Activated CD8-positive, alpha-beta T cell treated with anti-CD3 and anti-CD28 coated beads, Interleukin-2, amount 10 ng/mL, durations not matched to agents 7 days and 5 days (primary cell): ENCODE measurements around the gene RASIP1. TPM values are rescaled to one million over a fixed set of nuclear protein-coding genes. Genes with fewer than 3 reads are reported as not detected.
"Not testable (repeated sequence)": the region's sequence is repeated elsewhere in the genome, so short reads cannot be mapped to it uniquely, and the experiment has no call there.

Experiments
- ATAC-seq: fragments of 150-1000 bp; cut with Tn5 transposase; one replicate; pipeline ENCODE4 v1.10.0; 2021; ENCODE audit warnings: moderate library complexity
- CTCF ChIA-PET: fragments of 350-600 bp; sonication (Branson Sonifier 250); formaldehyde crosslinking; loops from one replicate; lab custom pipeline; 2021; ENCODE audit warnings: antibody characterized with exemption; lab: Charles Lee
- POLR2A ChIA-PET: fragments of 350-600 bp; sonication (Branson Sonifier 250); formaldehyde crosslinking; loops from one replicate; lab custom pipeline; 2021; ENCODE audit warnings: antibody characterized with exemption; lab: Charles Lee
- DNase-seq: peaks from one replicate; pipeline ENCODE4 v3.0.0-alpha.2; 2020
- H3K27ac Mint-ChIP-seq: one replicate; pipeline ENCODE4 v1.8.0; 2021; ENCODE audit warnings: mild to moderate bottlenecking, mixed read lengths
- H3K27me3 Mint-ChIP-seq: one replicate; pipeline ENCODE4 v1.8.0; 2021; ENCODE audit warnings: low read depth, mixed read lengths
- H3K36me3 Mint-ChIP-seq: one replicate; pipeline ENCODE4 v1.8.0; 2021; ENCODE audit warnings: low read depth, mixed read lengths
- H3K4me1 Mint-ChIP-seq: one replicate; pipeline ENCODE4 v1.8.0; 2021; ENCODE audit warnings: low read depth, mixed read lengths
- H3K4me3 Mint-ChIP-seq: one replicate; pipeline ENCODE4 v1.8.0; 2021; ENCODE audit warnings: mild to moderate bottlenecking, mixed read lengths
- H3K9me3 Mint-ChIP-seq: one replicate; pipeline ENCODE4 v1.8.0; 2022; ENCODE audit warnings: mixed read lengths; ENCODE audit not compliant: insufficient read depth
- total RNA-seq, 2 experiments: library from RNA; stranded (reverse); gene quantifications; one replicate each; pipeline ENCODE4 v1.2.3, GENCODE V29; 2021

RASIP1 gene
- under 1 TPM; 0.26 to 0.42 TPM for total RNA-seq

DNA sequence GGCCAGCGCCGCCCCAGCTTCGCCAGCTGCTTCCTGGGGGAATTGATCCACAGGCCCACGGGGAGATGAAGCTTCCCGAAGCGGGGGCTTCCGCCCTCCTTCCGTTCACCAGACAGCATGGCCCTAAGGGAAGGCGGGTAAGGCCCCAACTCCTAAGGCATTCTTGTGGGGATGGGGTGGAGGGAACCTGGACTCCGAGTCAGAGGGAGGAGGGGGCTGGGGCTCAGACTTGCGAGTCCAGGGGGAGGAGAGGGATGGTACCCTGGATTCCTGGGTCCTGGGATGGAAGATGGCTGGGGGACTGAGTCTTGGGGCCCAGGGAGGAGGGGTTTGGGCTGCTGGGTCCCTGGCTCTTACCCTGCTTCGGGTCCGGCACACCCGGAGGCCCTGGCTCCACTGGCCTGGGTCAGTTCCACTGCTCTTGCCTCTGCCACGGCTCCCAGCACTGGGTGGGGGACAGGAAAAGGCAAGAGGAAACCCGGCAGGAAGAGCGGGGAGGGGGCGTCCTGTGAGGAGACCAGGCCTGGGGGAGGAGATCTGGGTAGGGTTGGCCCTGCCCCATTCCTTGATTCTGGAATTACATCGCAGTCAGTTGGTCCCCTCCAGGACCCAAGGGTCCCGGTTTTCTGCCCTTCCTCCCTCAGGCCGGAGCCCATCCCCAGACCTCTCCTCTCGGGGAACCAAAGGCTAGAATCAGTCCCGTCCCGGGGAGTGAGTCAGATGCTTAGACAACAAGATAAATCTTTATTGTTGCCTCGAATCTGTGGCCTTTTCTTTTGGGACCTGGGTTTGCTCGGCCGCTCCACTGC is at the start of gene RASIP1:
Gene RASIP1, minus strand, starts transcription at position 447 of the 809 bp plus-strand sequence. Its CDS starts 328 bp downstream, at position 119.
- Mint-ChIP-seq H3K4me3 (no peak within 1 kb of the TSS), H3K4me1 (peaks cover 29% of the 10 kb centered on the region), H3K36me3 (no peaks in the 10 kb centered on the region), H3K9me3 (peaks cover under 1% of the 10 kb centered on the region), H3K27ac (no peak within 1 kb of the TSS), H3K27me3 (peaks cover 14% of the 10 kb centered on the region)
- ATAC-seq (no peak), DNase-seq (no peak)
- CTCF ChIA-PET, result interaction anchor here (1.7 to 2.2 kb wide), 2 partner anchors 95 to 257 kb away, joined by 3 to 18 read pairs; partner anchors contain the start of gene CA11
- POLR2A ChIA-PET, result interaction anchor here (2.3 kb wide), 1 partner anchor 19 kb away, joined by 6 read pairs; no protein-coding TSS in a partner anchor

DNA sequence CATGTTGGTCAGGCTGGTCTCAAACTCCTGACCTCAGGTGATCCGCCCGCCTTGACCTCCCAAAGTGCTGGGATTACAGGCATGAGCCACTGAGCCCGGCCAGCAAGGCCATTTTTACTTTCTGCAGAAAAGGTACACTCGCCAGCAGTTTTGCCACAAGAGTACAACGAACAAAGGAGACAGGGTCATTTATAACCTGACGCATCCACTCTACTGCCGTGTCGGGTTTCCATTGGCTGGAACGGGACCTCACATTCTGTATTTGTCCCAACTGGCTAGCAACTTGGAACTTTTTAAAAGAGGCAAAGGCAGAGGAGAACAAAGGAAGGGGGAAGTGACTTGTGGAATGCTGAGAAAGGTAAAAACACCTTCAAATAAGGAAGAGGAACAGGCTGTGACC is 46.9 kb upstream of the RASIP1 start:
- H3K36me3 Mint-ChIP-seq, DNase-seq, H3K27ac Mint-ChIP-seq, H3K4me1 Mint-ChIP-seq, H3K4me3 Mint-ChIP-seq, H3K9me3 Mint-ChIP-seq, ATAC-seq: not testable (repeated sequence)
- POLR2A ChIA-PET, result interaction anchor here (0.9 kb wide), 1 partner anchor 175 kb away, joined by 3 read pairs; no protein-coding TSS in a partner anchor
- CTCF ChIA-PET, result interaction anchor here (0.7 to 6.1 kb wide), 28 partner anchors 9 to 211 kb away, joined by 3 to 127 read pairs (median 5); partner anchors contain the start of genes CA11, DHDH, GYS1 and HSD17B14
- peaks cover 11% of the 10 kb centered on the region for H3K27me3 Mint-ChIP-seq

GRCh38 chr19:48786422-48786821 is 46.0 kb upstream of the RASIP1 start:
- H3K4me3 Mint-ChIP-seq, H3K36me3 Mint-ChIP-seq, H3K4me1 Mint-ChIP-seq, DNase-seq, ATAC-seq, POLR2A ChIA-PET, H3K9me3 Mint-ChIP-seq, H3K27ac Mint-ChIP-seq: not testable (repeated sequence)
- CTCF ChIA-PET, result interaction anchor here (1.3 to 6.1 kb wide), 3 partner anchors 51 to 185 kb away, joined by 4 to 127 read pairs (median 23); no protein-coding TSS in a partner anchor
- H3K27me3 Mint-ChIP-seq, result peaks cover 11% of the 10 kb centered on the region

GRCh38 chr19:48784527-48784926 is 44.1 kb upstream of the RASIP1 start:
- Mint-ChIP-seq H3K27me3 (peaks cover 11% of the 10 kb centered on the region), H3K9me3 (no peaks in the 10 kb centered on the region), H3K36me3 (no peaks in the 10 kb centered on the region), H3K4me1 (peaks cover 2% of the 10 kb centered on the region), H3K27ac (no peak overlapping the region), H3K4me3 (no peak overlapping the region)
- ChIA-PET CTCF (interaction anchor here (1.6 to 1.7 kb wide), 3 partner anchors 11 to 186 kb away, joined by 6 to 9 read pairs (median 6); no protein-coding TSS in a partner anchor), POLR2A (no interaction called here)
- DNase-seq (no peak), ATAC-seq (no peak)

GRCh38 chr19:48780631-48781391 is 40.4 kb upstream of the RASIP1 start:
- POLR2A ChIA-PET, result no interaction called here
- H3K27me3 Mint-ChIP-seq, result peaks cover 7% of the 10 kb centered on the region
- no peak for DNase-seq

GRCh38 chr19:48779636-48780035 is 39.2 kb upstream of the RASIP1 start:
- no peaks in the 10 kb centered on the region for H3K36me3 Mint-ChIP-seq
- no peak overlapping the region for H3K4me3 Mint-ChIP-seq
- H3K9me3 Mint-ChIP-seq, result no peaks in the 10 kb centered on the region
- CTCF ChIA-PET, result interaction anchor here (2.0 kb wide), 1 partner anchor 8 kb away, joined by 6 read pairs; no protein-coding TSS in a partner anchor
- POLR2A ChIA-PET, result interaction anchor here (0.6 kb wide), 2 partner anchors 48 to 922 kb away, joined by 3 to 7 read pairs; no protein-coding TSS in a partner anchor
- DNase-seq (no peak), ATAC-seq (no peak)
- H3K4me1 Mint-ChIP-seq, result peaks cover 2% of the 10 kb centered on the region
- no peaks in the 10 kb centered on the region for H3K27me3 Mint-ChIP-seq
- no peak overlapping the region for H3K27ac Mint-ChIP-seq

More at GRCh38 chr19:48780631-48781391, 40.4 kb upstream of the RASIP1 start:
- Mint-ChIP-seq H3K4me1 (peaks cover 2% of the 10 kb centered on the region), H3K27ac (no peak overlapping the region), H3K36me3 (no peaks in the 10 kb centered on the region), H3K9me3 (no peaks in the 10 kb centered on the region), H3K4me3 (no peak overlapping the region)
- CTCF ChIA-PET, result interaction anchor here (3.1 kb wide), 1 partner anchor 15 kb away, joined by 10 read pairs; no protein-coding TSS in a partner anchor
- ATAC-seq, result no peak

DNA sequence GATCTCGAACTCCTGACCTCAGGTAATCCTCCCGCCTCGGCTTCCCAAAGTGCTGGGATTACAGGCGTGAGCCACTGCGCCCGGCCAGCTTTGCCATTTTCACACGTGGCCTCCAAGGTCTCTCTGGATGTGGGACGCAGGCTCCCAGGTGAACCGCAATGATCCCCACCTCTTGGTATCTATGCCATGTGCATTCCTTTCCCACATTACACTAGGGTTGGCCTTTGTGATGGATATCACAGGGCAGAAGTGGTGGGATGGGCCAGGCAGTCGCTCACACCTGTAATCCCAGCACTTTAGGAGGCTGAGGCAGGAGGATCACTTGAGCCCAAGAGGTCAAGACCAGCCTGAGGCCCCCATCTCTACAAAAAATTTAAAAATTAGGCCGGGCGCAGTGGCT is 37.3 kb upstream of the RASIP1 start:
- no peak overlapping the region for H3K27ac Mint-ChIP-seq
- peaks cover under 1% of the 10 kb centered on the region for H3K27me3 Mint-ChIP-seq
- peaks cover 2% of the 10 kb centered on the region for H3K4me1 Mint-ChIP-seq
- no peaks in the 10 kb centered on the region for H3K9me3 Mint-ChIP-seq
- no peak overlapping the region for H3K4me3 Mint-ChIP-seq
- H3K36me3 Mint-ChIP-seq, result no peaks in the 10 kb centered on the region
- CTCF ChIA-PET, result interaction anchor here (0.8 to 2.0 kb wide), 2 partner anchors 10 to 199 kb away, joined by 3 to 6 read pairs; no protein-coding TSS in a partner anchor
- ATAC-seq (no peak), DNase-seq (no peak)
- POLR2A ChIA-PET, result no interaction called here

DNA sequence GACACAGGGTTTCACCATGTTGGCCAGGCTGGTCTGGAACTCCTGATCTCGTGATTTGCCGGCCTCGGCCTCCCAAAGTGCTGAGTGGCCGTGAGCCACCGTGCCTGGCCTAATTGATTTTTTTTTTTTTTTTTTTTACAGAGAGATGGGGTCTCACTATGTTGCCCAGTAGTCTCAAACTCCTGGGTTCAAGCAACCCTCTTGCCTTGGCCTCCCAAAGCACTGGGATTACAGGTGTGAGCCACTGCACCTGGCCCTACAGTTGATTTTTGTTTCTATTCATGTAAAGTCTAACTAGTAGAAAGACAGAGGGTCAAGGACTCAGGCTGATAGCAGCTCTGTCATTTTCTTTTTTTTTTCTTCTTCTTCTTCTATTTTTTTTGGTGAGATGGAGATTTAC is 36.7 kb upstream of the RASIP1 start:
- ChIA-PET CTCF (interaction anchor here (0.8 kb wide), 1 partner anchor 199 kb away, joined by 3 read pairs; no protein-coding TSS in a partner anchor), POLR2A (no interaction called here)
- ATAC-seq, result no peak
- Mint-ChIP-seq H3K27ac (no peak overlapping the region), H3K36me3 (no peaks in the 10 kb centered on the region), H3K9me3 (no peaks in the 10 kb centered on the region), H3K4me3 (no peak overlapping the region), H3K4me1 (no peaks in the 10 kb centered on the region), H3K27me3 (peaks cover 3% of the 10 kb centered on the region)
- no peak for DNase-seq

DNA sequence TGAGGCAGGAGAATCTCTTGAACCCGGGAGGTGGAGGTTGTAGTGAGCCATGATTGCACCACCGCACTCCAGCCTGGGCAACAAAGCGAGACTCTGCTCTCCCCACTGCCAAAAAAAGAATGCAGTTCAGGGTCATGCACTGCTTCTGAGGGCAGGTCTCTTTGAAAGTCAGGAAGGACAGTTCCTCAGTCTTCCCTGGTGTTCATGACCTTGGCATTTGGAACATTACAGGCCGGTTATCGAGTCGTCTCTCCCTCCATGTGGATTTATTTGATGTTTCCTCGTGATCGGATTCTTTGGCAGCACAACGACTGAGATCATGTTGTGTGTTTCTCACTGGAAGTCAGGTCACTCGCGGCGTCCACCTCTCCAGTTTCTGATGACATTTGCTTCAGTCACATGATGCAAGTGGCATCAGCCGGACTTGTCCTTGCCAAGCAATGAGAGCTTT is 32.1 kb upstream of the RASIP1 start:
- ChIA-PET POLR2A (no interaction called here), CTCF (interaction anchor here (1.1 kb wide), 1 partner anchor 15 kb away, joined by 3 read pairs; no protein-coding TSS in a partner anchor)
- Mint-ChIP-seq H3K27me3 (peaks cover 15% of the 10 kb centered on the region), H3K36me3 (no peaks in the 10 kb centered on the region), H3K4me1 (no peaks in the 10 kb centered on the region), H3K4me3 (no peak overlapping the region), H3K27ac (no peak overlapping the region), H3K9me3 (no peaks in the 10 kb centered on the region)
- ATAC-seq, result no peak
- no peak for DNase-seq

- ATAC-seq (no peak), DNase-seq (no peak)
- peaks cover 16% of the 10 kb centered on the region for H3K27me3 Mint-ChIP-seq
- POLR2A ChIA-PET, result no interaction called here
- no peaks in the 10 kb centered on the region for H3K9me3 Mint-ChIP-seq
- H3K4me1 Mint-ChIP-seq, result no peaks in the 10 kb centered on the region
- no peaks in the 10 kb centered on the region for H3K36me3 Mint-ChIP-seq
- CTCF ChIA-PET, result interaction anchor here (1.1 to 1.3 kb wide), 2 partner anchors 17 to 25 kb away, joined by 3 to 5 read pairs; no protein-coding TSS in a partner anchor
- no peak overlapping the region for H3K27ac Mint-ChIP-seq
- no peak overlapping the region for H3K4me3 Mint-ChIP-seq
Observed at GRCh38 chr19:48770734-48771472, 30.5 kb upstream of the RASIP1 start.
